ENCODE measurements around the gene CARHSP1.

DNA sequence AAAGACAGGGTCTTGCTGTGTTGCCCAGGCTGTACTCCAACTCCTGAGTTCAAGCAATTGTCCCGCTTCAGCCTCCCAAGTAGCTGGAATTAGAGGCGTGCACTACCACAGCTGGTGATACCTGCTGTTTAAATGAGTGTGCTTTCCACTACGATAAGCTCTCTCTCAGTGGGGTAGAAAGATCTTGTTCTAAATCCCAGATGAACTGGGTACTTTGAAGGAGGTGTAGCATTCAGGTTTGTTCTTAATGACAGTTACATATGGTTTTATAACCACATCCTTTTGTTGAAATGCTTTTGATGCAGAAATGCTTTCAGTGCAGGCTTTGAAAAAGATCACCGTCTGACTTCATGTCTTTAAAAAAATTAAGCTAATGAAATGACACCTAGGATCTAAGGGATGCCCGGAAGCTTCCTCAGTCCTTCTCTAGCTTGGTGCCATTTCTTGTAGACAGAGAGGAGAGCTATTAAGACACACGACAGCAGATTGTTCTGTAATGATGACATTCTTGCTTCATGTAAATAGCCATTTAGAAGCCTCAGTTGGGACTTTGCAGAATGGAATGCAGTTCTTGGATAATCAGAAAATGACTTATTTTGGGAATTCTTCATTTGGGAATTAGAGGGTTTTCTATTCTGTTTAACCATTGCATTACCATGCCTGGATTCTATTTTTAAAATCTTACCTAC is 51.7 kb downstream of the CARHSP1 start:
- TF ChIP-seq, protein P1, sequence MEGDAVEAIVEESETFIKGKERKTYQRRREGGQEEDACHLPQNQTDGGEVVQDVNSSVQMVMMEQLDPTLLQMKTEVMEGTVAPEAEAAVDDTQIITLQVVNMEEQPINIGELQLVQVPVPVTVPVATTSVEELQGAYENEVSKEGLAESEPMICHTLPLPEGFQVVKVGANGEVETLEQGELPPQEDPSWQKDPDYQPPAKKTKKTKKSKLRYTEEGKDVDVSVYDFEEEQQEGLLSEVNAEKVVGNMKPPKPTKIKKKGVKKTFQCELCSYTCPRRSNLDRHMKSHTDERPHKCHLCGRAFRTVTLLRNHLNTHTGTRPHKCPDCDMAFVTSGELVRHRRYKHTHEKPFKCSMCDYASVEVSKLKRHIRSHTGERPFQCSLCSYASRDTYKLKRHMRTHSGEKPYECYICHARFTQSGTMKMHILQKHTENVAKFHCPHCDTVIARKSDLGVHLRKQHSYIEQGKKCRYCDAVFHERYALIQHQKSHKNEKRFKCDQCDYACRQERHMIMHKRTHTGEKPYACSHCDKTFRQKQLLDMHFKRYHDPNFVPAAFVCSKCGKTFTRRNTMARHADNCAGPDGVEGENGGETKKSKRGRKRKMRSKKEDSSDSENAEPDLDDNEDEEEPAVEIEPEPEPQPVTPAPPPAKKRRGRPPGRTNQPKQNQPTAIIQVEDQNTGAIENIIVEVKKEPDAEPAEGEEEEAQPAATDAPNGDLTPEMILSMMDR (IDR thresholded peaks at IDR 0.05): no peak
- no peak for TF ChIP-seq POLR2A (IDR thresholded peaks at IDR 0.05)

Measured in prostate gland (tissue), 2 donors.